Endodermal cell (in vitro differentiated cells): ENCODE measurements around the gene ZNF695. TPM values are rescaled to one million over a fixed set of nuclear protein-coding genes. Genes with fewer than 3 reads are reported as not detected.

Experiments
- DNase-seq: peaks from one replicate; pipeline ENCODE4 v3.0.0-alpha.2; 2017
- H3K27ac ChIP-seq: 2 replicates; pipeline ENCODE4 v1.5.1; 2013; ENCODE audit warnings: mild to moderate bottlenecking, low read depth, low read length, moderate library complexity
- H3K27me3 ChIP-seq: 2 replicates; pipeline ENCODE4 v1.6.1; 2013; ENCODE audit warnings: mild to moderate bottlenecking, low read length, moderate library complexity; ENCODE audit not compliant: insufficient read depth, control insufficient read depth, poor library complexity, severe bottlenecking
- H3K36me3 ChIP-seq: 2 replicates; pipeline ENCODE4 v1.7.0; 2013; ENCODE audit warnings: mild to moderate bottlenecking, low read length, moderate library complexity; ENCODE audit not compliant: control insufficient read depth, insufficient read depth
- H3K4me1 ChIP-seq: one replicate; pipeline ENCODE4 v1.7.0; 2013; ENCODE audit warnings: low read length; ENCODE audit not compliant: control insufficient read depth, insufficient read depth
- H3K4me3 ChIP-seq: 2 replicates; pipeline ENCODE4 v1.5.1; 2013; ENCODE audit warnings: mild to moderate bottlenecking, low read length, moderate library complexity
- H3K9ac ChIP-seq: 2 replicates; pipeline ENCODE4 v1.6.1; 2013; ENCODE audit warnings: mild to moderate bottlenecking, low read length, moderate library complexity; ENCODE audit not compliant: poor library complexity, severe bottlenecking; ENCODE audit errors: extremely low read depth
- H3K9me3 ChIP-seq: 2 replicates; pipeline ENCODE4 v1.6.1; 2013; ENCODE audit warnings: mild to moderate bottlenecking, low read length, moderate library complexity; ENCODE audit not compliant: control insufficient read depth
- H3K27ac Mint-ChIP-seq: 2 replicates; pipeline ENCODE4 v1.8.0; 2020; ENCODE audit warnings: mixed read lengths
- H3K27me3 Mint-ChIP-seq: 2 replicates; pipeline ENCODE4 v1.8.0; 2021; ENCODE audit warnings: mild to moderate bottlenecking, mixed read lengths; ENCODE audit not compliant: insufficient read depth
- H3K36me3 Mint-ChIP-seq: 2 replicates; pipeline ENCODE4 v1.8.0; 2020; ENCODE audit warnings: low read depth, mixed read lengths
- H3K4me1 Mint-ChIP-seq: 2 replicates; pipeline ENCODE4 v1.8.0; 2020; ENCODE audit warnings: mixed read lengths
- H3K4me3 Mint-ChIP-seq: 2 replicates; pipeline ENCODE4 v1.8.0; 2020; ENCODE audit warnings: mild to moderate bottlenecking, moderate library complexity, mixed read lengths
- H3K9me3 Mint-ChIP-seq: 2 replicates; pipeline ENCODE4 v1.8.0; 2020; ENCODE audit warnings: mild to moderate bottlenecking, mixed read lengths
- WGBS, 2 experiments: methylation state at CpG; one replicate each; pipeline versions ENCODE4 v1.1.5 to v1.1.7; 2013; ENCODE audit warnings: missing lambda C conversion rate in 2 of 2, mixed read lengths in 1 of 2; ENCODE audit not compliant: insufficient coverage in 1 of 2, insufficient read length in 1 of 2; 5-methylcytosine and 5-hydroxymethylcytosine counted together
- total RNA-seq, 2 donors: library from RNA; stranded (reverse); fragmentation: NEBNext Ultra II Directional in 1 of 2; extraction: Animal tissue kit (Norgen Biotek cat#: 25700) in 1 of 2; gene quantifications; 2 replicates in 1 of 2; 3 replicates in 1 of 2; pipeline ENCODE4 v1.2.1, GENCODE V29; 2021
- TF ChIP-seq, protein P1 (sequence below): fragments of 200-600 bp; sonication (generic); conservative IDR thresholded peaks from 2 replicates; pipeline ENCODE4 v1.5.0; 2021; ENCODE audit warnings: antibody characterized with exemption, mild to moderate bottlenecking

The ZNF695 gene
- total RNA-seq, 2 donors from 2014 or later, result 16.4 to 22.6 TPM

DNA sequence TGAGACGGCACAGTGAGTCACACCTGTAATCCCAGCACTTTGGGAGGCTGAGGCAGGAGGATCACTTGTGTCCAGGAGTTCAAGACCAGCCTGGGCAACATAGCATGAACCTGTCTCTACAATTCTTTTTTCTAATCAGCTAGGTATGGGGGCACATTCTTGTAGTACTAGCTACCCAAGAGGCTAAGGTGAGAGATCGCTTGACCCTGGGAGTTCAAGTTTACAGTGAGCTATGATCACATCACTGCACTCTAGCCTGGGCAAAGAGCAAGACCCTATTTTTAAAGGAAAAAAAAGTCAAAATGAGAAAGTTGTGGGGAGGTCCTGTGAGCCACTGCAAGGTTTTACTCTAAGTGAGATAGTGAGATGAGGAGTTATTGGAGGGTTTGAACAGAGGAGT, 41.4 kb downstream of the ZNF695 start:
- no peaks in the 10 kb centered on the region for H3K27me3 Mint-ChIP-seq
- no peak overlapping the region for H3K4me3 ChIP-seq
- H3K9ac ChIP-seq, result no peak overlapping the region
- H3K36me3 ChIP-seq, result peaks cover 6% of the 10 kb centered on the region
- TF ChIP-seq, protein P1, sequence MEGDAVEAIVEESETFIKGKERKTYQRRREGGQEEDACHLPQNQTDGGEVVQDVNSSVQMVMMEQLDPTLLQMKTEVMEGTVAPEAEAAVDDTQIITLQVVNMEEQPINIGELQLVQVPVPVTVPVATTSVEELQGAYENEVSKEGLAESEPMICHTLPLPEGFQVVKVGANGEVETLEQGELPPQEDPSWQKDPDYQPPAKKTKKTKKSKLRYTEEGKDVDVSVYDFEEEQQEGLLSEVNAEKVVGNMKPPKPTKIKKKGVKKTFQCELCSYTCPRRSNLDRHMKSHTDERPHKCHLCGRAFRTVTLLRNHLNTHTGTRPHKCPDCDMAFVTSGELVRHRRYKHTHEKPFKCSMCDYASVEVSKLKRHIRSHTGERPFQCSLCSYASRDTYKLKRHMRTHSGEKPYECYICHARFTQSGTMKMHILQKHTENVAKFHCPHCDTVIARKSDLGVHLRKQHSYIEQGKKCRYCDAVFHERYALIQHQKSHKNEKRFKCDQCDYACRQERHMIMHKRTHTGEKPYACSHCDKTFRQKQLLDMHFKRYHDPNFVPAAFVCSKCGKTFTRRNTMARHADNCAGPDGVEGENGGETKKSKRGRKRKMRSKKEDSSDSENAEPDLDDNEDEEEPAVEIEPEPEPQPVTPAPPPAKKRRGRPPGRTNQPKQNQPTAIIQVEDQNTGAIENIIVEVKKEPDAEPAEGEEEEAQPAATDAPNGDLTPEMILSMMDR, result no peak
- peaks cover 49% of the 10 kb centered on the region for H3K9me3 Mint-ChIP-seq
- H3K4me1 Mint-ChIP-seq, result peaks cover 5% of the 10 kb centered on the region
- peaks cover 42% of the 10 kb centered on the region for H3K9me3 ChIP-seq
- H3K4me3 Mint-ChIP-seq, result no peak overlapping the region
- no peaks in the 10 kb centered on the region for H3K4me1 ChIP-seq
- H3K27ac Mint-ChIP-seq, result no peak overlapping the region
- H3K27me3 ChIP-seq, result no peaks in the 10 kb centered on the region
- WGBS, 2 experiments, result 97 to 100% methylated on average over 2 of the region's 2 CpGs
- H3K27ac ChIP-seq, result no peak overlapping the region
- peaks cover 74% of the 10 kb centered on the region for H3K36me3 Mint-ChIP-seq
- no peak for DNase-seq

GRCh38 chr1:246959944-246960693, 47.7 kb downstream of the ZNF695 start:
- Histone ChIP-seq H3K27ac (no peak overlapping the region), H3K4me3 (no peak overlapping the region), H3K27me3 (no peaks in the 10 kb centered on the region), H3K36me3 (peaks cover 17% of the 10 kb centered on the region), H3K4me1 (no peaks in the 10 kb centered on the region), H3K9me3 (no peaks in the 10 kb centered on the region), H3K9ac (no peak overlapping the region)
- WGBS, 2 experiments, result 91% methylated on average over 1 of the region's 1 CpG; no CpG with 5 or more reads in 1 of the 2 experiments
- Mint-ChIP-seq H3K27me3 (no peaks in the 10 kb centered on the region), H3K4me3 (no peak overlapping the region), H3K9me3 (no peaks in the 10 kb centered on the region), H3K4me1 (peaks cover 9% of the 10 kb centered on the region), H3K36me3 (peaks cover 50% of the 10 kb centered on the region), H3K27ac (no peak overlapping the region)
- no peak for DNase-seq
- TF ChIP-seq, protein P1, result no peak

DNA sequence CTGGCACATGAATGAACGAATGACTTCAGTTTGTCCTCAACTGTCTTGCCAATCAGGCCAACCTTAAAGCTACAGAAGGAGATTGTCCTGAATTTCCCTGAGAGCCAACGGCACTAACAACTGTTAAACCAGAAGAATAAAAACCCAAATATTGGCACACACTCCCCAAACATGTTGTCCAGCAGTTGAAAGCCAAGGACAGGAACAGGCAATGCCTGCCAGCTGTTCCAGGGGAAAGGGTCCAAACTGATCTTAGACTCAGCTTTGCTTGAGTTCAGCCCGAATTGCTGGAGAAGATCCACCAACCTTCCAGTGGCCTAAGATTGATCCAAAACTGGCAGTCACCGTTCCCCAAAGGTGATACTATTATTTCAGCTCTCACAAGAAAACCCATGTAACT, 53.7 kb downstream of the ZNF695 start:
- WGBS, 2 experiments, result 92 to 97% methylated on average over 4 of the region's 4 CpGs
- no peak for DNase-seq

More for the DNA sequence above, 53.7 kb downstream of the ZNF695 start:
- Mint-ChIP-seq H3K36me3 (peaks cover 26% of the 10 kb centered on the region), H3K4me1 (no peaks in the 10 kb centered on the region), H3K9me3 (no peaks in the 10 kb centered on the region), H3K27ac (no peak overlapping the region), H3K4me3 (no peak overlapping the region), H3K27me3 (no peaks in the 10 kb centered on the region)
- Histone ChIP-seq H3K36me3 (peaks cover 7% of the 10 kb centered on the region), H3K27ac (no peak overlapping the region), H3K9ac (no peak overlapping the region), H3K9me3 (no peaks in the 10 kb centered on the region), H3K27me3 (no peaks in the 10 kb centered on the region), H3K4me3 (no peak overlapping the region), H3K4me1 (no peaks in the 10 kb centered on the region)
- TF ChIP-seq, protein P1, result no peak
